Measurements from ENCODE around the gene PDC. TPM values are rescaled to one million over a fixed set of nuclear protein-coding genes. Genes with fewer than 3 reads are reported as not detected.

Gene PDC
- polyA plus RNA-seq, 1 donor (not counting 4 experiments of a cell fraction or from before 2014, with no cell fraction given) = not detected

DNA sequence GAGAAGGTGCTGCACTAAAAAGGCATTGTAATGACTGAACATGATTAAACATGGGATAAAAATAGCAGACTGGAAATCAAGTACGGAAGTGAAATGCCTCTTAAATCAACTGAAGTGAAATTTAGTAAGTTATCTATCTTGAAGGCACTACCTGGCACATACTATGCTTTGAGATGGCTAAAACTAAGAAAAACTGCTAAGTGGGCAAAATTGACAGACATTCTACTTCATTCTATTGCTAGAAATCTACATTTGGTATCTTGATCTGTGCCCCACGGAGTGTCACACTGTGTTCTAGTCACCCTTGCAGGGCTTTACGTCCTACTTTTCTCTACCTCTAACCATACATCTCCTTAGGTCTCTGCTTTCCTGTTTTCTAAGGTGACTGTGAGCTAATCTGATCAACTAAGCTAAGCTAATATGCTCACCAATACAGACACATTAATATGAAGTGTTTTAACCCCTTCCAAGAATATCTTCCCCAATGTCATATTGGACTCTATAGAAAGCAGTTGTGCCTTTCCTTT lies 4.1 kb downstream of the PDC start:
- Histone ChIP-seq H4K20me1 (ENCODE audit: control insufficient read depth, extremely low read depth, insufficient read depth, low read length) (no peaks in the 10 kb centered on the region), H3K27ac (ENCODE audit: control insufficient read depth, insufficient read depth, low read length) (no peak overlapping the region), H3K4me3 (ENCODE audit: control insufficient read depth in 2 of 3, extremely low read depth in 1 of 3, insufficient read depth in 2 of 3, low read depth in 1 of 3, low read length in 3 of 3) (no peak overlapping the region), H3K27me3 (ENCODE audit: control insufficient read depth, extremely low read depth, insufficient read depth, low read length) (no peaks in the 10 kb centered on the region), H3K79me2 (ENCODE audit: control insufficient read depth, insufficient read depth, low read length) (no peaks in the 10 kb centered on the region), H3K9me1 (ENCODE audit: control insufficient read depth, extremely low read depth, insufficient read depth, low read length) (no peaks in the 10 kb centered on the region), H3K36me3 (ENCODE audit: control insufficient read depth in 2 of 2, extremely low read depth in 1 of 2, insufficient read depth in 2 of 2, low read length in 2 of 2) (no peaks in the 10 kb centered on the region), H3K4me1 (ENCODE audit: control insufficient read depth, extremely low read depth, insufficient read depth, low read length) (no peaks in the 10 kb centered on the region), H3K4me2 (ENCODE audit: control insufficient read depth, extremely low read depth, insufficient read depth, low read depth, low read length) (no peak overlapping the region), H2AFZ (ENCODE audit: control insufficient read depth, low read length) (no peak overlapping the region), H3K9ac (ENCODE audit: control insufficient read depth, extremely low read depth, insufficient read depth, low read length) (no peak overlapping the region), H3K9me3 (ENCODE audit: control insufficient read depth, low read depth, low read length) (no peaks in the 10 kb centered on the region)
- no peak for DNase-seq (ENCODE audit: low read depth, low spot score)
- FAIRE-seq = no peak
- dilution Hi-C loops (cut with MboI; ENCODE audit: extremely low pct_ligation_motif_present, low sequenced_read_pairs) = no loop called here
- TF ChIP-seq EZH2 (IDR thresholded peaks at IDR 0.05; ENCODE audit: low read length) = no peak

DNA sequence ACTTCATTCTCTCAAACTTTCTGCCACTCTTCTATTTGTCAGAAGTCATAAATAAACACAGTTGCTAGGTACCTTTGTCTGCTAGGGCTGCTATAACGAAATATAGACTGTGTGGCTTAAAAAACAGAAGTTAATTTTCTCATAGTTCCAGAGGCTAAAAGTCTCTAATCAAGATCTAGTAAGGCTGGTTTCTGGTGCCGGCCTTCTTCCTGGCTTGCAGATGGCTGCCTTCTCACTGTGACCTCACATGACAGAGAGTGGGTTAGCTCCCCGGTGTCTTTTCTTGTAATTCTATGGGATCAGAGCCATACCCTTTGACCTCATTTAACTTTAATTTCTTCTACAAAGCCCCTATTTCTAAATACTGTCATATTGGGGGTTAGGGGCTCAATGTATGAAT lies 5.9 kb downstream of the PDC start:
- FAIRE-seq = no peak
- TF ChIP-seq, protein P1, sequence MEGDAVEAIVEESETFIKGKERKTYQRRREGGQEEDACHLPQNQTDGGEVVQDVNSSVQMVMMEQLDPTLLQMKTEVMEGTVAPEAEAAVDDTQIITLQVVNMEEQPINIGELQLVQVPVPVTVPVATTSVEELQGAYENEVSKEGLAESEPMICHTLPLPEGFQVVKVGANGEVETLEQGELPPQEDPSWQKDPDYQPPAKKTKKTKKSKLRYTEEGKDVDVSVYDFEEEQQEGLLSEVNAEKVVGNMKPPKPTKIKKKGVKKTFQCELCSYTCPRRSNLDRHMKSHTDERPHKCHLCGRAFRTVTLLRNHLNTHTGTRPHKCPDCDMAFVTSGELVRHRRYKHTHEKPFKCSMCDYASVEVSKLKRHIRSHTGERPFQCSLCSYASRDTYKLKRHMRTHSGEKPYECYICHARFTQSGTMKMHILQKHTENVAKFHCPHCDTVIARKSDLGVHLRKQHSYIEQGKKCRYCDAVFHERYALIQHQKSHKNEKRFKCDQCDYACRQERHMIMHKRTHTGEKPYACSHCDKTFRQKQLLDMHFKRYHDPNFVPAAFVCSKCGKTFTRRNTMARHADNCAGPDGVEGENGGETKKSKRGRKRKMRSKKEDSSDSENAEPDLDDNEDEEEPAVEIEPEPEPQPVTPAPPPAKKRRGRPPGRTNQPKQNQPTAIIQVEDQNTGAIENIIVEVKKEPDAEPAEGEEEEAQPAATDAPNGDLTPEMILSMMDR (optimal IDR thresholded peaks at IDR 0.05 in 1 of 3, IDR thresholded peaks at IDR 0.05 in 1 of 3, conservative IDR thresholded peaks at IDR 0.05 in 1 of 3; ENCODE audit: extremely low read depth in 1 of 3, insufficient read depth in 2 of 3, low read length in 3 of 3) = no peak
- no peak for TF ChIP-seq EZH2 (IDR thresholded peaks at IDR 0.05; ENCODE audit: low read length)

DNA sequence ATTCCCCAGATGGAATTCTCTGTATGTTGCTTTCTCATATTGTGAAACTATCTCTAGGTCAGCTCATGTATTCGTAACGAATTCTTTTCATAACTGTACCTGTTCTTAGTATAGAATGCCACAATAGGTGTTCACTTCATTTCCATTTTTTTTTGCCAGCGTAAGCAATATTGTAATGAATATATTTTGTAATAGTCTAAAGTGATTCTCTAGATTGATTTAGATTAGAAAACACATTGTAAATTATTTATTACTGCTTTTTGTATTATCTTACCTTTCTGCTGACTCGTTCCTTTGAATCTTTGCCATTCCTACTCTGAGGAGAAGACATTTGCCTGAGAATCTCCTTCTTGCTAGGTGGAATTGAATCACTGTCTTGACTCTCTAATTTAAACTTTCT lies 14.8 kb downstream of the PDC start:
- dilution Hi-C loops (cut with MboI; ENCODE audit: extremely low pct_ligation_motif_present, low sequenced_read_pairs) = no loop called here
- FAIRE-seq (no peak), DNase-seq (ENCODE audit: low read depth, low spot score) (no peak)
- H3K4me1 ChIP-seq (ENCODE audit: control insufficient read depth, extremely low read depth, insufficient read depth, low read length) = peaks cover 6% of the 10 kb centered on the region
- no peaks in the 10 kb centered on the region for H3K36me3 ChIP-seq (ENCODE audit: control insufficient read depth in 2 of 2, extremely low read depth in 1 of 2, insufficient read depth in 2 of 2, low read length in 2 of 2)
- H3K9ac ChIP-seq (ENCODE audit: control insufficient read depth, extremely low read depth, insufficient read depth, low read length) = no peak overlapping the region
- no peaks in the 10 kb centered on the region for H3K79me2 ChIP-seq (ENCODE audit: control insufficient read depth, insufficient read depth, low read length)
- no peak overlapping the region for H3K4me2 ChIP-seq (ENCODE audit: control insufficient read depth, extremely low read depth, insufficient read depth, low read depth, low read length)
- no peaks in the 10 kb centered on the region for H4K20me1 ChIP-seq (ENCODE audit: control insufficient read depth, extremely low read depth, insufficient read depth, low read length)
- no peak overlapping the region for H2AFZ ChIP-seq (ENCODE audit: control insufficient read depth, low read length)
- H3K27ac ChIP-seq (ENCODE audit: control insufficient read depth, insufficient read depth, low read length) = no peak overlapping the region
- H3K27me3 ChIP-seq (ENCODE audit: control insufficient read depth, extremely low read depth, insufficient read depth, low read length) = no peaks in the 10 kb centered on the region
- H3K9me1 ChIP-seq (ENCODE audit: control insufficient read depth, extremely low read depth, insufficient read depth, low read length) = no peaks in the 10 kb centered on the region
- no peak overlapping the region for H3K4me3 ChIP-seq (ENCODE audit: control insufficient read depth in 2 of 3, extremely low read depth in 1 of 3, insufficient read depth in 2 of 3, low read depth in 1 of 3, low read length in 3 of 3)
- no peaks in the 10 kb centered on the region for H3K9me3 ChIP-seq (ENCODE audit: control insufficient read depth, low read depth, low read length)
- TF ChIP-seq, protein P1 (optimal IDR thresholded peaks at IDR 0.05 in 1 of 3, IDR thresholded peaks at IDR 0.05 in 1 of 3, conservative IDR thresholded peaks at IDR 0.05 in 1 of 3; ENCODE audit: extremely low read depth in 1 of 3, insufficient read depth in 2 of 3, low read length in 3 of 3) = no peak
- no peak for TF ChIP-seq EZH2 (IDR thresholded peaks at IDR 0.05; ENCODE audit: low read length)

More for the DNA sequence above, 5.9 kb downstream of the PDC start:
- H3K4me1 ChIP-seq (ENCODE audit: control insufficient read depth, extremely low read depth, insufficient read depth, low read length) = no peaks in the 10 kb centered on the region
- dilution Hi-C loops (cut with MboI; ENCODE audit: extremely low pct_ligation_motif_present, low sequenced_read_pairs) = no loop called here
- H3K9me3 ChIP-seq (ENCODE audit: control insufficient read depth, low read depth, low read length) = no peaks in the 10 kb centered on the region
- no peaks in the 10 kb centered on the region for H3K36me3 ChIP-seq (ENCODE audit: control insufficient read depth in 2 of 2, extremely low read depth in 1 of 2, insufficient read depth in 2 of 2, low read length in 2 of 2)
- no peak overlapping the region for H3K27ac ChIP-seq (ENCODE audit: control insufficient read depth, insufficient read depth, low read length)
- no peaks in the 10 kb centered on the region for H3K9me1 ChIP-seq (ENCODE audit: control insufficient read depth, extremely low read depth, insufficient read depth, low read length)
- no peaks in the 10 kb centered on the region for H4K20me1 ChIP-seq (ENCODE audit: control insufficient read depth, extremely low read depth, insufficient read depth, low read length)
- no peak overlapping the region for H3K4me3 ChIP-seq (ENCODE audit: control insufficient read depth in 2 of 3, extremely low read depth in 1 of 3, insufficient read depth in 2 of 3, low read depth in 1 of 3, low read length in 3 of 3)
- H3K9ac ChIP-seq (ENCODE audit: control insufficient read depth, extremely low read depth, insufficient read depth, low read length) = no peak overlapping the region
- no peaks in the 10 kb centered on the region for H3K79me2 ChIP-seq (ENCODE audit: control insufficient read depth, insufficient read depth, low read length)
- no peaks in the 10 kb centered on the region for H3K27me3 ChIP-seq (ENCODE audit: control insufficient read depth, extremely low read depth, insufficient read depth, low read length)
- no peak overlapping the region for H3K4me2 ChIP-seq (ENCODE audit: control insufficient read depth, extremely low read depth, insufficient read depth, low read depth, low read length)
- no peak overlapping the region for H2AFZ ChIP-seq (ENCODE audit: control insufficient read depth, low read length)
- DNase-seq (ENCODE audit: low read depth, low spot score) = no peak

All from keratinocyte (primary cell).